Omental fat pad (tissue), 4 donors: ENCODE results near the gene WRNIP1. TPM values are rescaled to one million over a fixed set of nuclear protein-coding genes. Genes with fewer than 3 reads are reported as not detected.

Experiments used
- ATAC-seq: fragments of 150-250 bp; one replicate; pipeline ENCODE4 v1.9.1; 2016; ENCODE audit warnings: mild to moderate bottlenecking, moderate library complexity; ENCODE audit not compliant: low FRiP score
- DNase-seq: peaks from one replicate; pipeline ENCODE4 v3.0.0-alpha.2; 2019; ENCODE audit warnings: low spot score
- CTCF ChIP-seq, 3 donors: fragments of 450-650 bp; IDR thresholded peaks; one replicate each; pipeline ENCODE4 v1.5.1; 2016 to 2017; ENCODE audit warnings: antibody characterized with exemption in 3 of 3, mild to moderate bottlenecking in 3 of 3, moderate library complexity in 2 of 3
- total RNA-seq, 4 donors: library from RNA; depleted of rRNA; stranded (reverse); fragments of >200 nt; gene quantifications; one replicate each; pipeline ENCODE4 v1.1.0, GENCODE V29; 2016

Gene WRNIP1
- total RNA-seq, 4 donors from 2014 or later, result 31.6 to 66.4 (median 46.1) TPM

GRCh38 chr6:2740581-2740980 lies 24.6 kb upstream of the WRNIP1 start:
- DNase-seq (no peak), ATAC-seq (no peak)
- no peak for TF ChIP-seq CTCF (IDR thresholded peaks at IDR 0.05)

GRCh38 chr6:2741756-2742155 lies 23.4 kb upstream of the WRNIP1 start:
- ATAC-seq, result no peak
- DNase-seq, result no peak
- TF ChIP-seq CTCF (IDR thresholded peaks at IDR 0.05), result no peak

DNA sequence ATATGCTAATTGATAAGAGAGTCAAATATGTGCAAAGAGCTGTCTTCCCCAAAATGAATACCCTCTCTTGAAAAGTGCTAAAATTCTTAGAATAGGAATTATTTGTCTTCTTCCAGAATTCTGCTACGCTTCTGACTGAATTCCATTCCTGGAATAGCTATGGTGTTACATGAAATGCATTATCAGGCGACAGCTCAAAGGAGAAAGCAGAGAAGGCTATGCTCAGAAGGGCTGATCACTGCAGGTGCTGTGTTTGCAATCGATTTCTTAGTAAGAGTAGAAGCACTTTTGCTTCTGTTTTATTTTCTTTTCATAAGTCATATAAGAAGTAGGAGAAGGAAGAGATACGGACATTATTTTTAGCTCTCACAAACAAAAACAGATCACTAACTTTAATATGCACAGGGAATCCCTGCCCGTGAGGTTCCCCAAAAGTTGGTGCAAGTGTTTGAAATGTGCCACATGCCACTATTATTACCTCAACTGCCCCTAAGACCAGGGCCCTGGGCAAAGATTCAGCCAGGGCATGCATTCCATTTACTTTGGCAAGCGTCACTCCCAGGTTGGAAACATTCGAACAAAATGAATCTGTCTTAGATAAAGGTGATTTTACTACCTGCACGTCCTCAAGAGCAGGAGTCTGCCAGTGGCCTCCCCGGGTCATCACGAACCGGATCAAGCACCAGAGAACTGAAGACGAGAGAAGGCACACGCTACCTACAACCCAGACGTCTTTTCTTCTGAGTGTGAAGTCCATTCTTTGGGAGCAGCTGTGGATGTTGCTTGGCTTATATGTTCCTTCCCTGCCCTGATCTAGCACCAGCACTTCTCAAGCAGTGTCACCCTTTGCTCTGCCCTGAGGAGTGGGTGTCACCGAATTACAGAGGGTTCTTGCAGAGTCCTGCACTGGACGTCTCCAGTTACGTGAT lies 21.6 kb upstream of the WRNIP1 start:
- TF ChIP-seq CTCF (IDR thresholded peaks at IDR 0.05), result no peak
- no peak for ATAC-seq
- DNase-seq, result no peak

DNA sequence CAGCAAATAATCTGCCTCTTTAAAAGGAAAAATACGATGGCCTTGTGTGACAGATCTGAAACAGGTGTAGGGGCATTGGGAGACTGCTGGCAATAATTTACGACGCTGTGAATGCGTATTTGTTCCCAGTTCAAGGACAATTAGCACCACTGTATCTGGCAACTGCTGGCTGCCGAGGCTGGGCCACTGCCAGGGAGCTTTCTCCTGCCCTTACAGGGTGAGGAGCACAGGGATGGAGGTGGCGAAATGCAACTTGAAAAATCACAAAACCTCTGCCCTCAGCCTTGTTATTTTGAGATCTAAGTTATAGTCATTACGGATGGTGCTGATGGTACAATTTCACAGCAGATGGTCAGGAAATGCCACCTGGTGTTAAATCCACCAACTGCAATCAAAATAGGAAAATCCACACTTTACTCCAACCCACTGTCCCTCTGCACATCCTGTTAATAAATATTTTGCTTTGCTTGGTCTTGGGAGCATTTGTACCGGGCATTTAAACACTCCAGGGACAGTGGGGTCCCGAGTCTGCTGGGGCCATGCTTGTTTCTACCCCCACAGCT lies 20.9 kb upstream of the WRNIP1 start:
- no peak for DNase-seq
- no peak for ATAC-seq
- TF ChIP-seq CTCF (IDR thresholded peaks at IDR 0.05), result no peak

- ATAC-seq (no peak), DNase-seq (no peak)
- no peak for TF ChIP-seq CTCF (IDR thresholded peaks at IDR 0.05)
Measured at GRCh38 chr6:2744778-2745177, 20.4 kb upstream of the WRNIP1 start.

- DNase-seq (no peak), ATAC-seq (no peak)
- no peak for TF ChIP-seq CTCF (IDR thresholded peaks at IDR 0.05)
Measured at GRCh38 chr6:2745246-2745645, 19.9 kb upstream of the WRNIP1 start.
